ENCODE results near the gene MTR. TPM values are rescaled to one million over a fixed set of nuclear protein-coding genes. Genes with fewer than 3 reads are reported as not detected.
"Not testable (repeated sequence)": the region's sequence is repeated elsewhere in the genome, so short reads cannot be mapped to it uniquely, and the experiment has no call there.

The MTR gene
- total and polyA plus RNA-seq, 4 donors, result 4.4 to 49.3 (median 21.6) TPM

DNA sequence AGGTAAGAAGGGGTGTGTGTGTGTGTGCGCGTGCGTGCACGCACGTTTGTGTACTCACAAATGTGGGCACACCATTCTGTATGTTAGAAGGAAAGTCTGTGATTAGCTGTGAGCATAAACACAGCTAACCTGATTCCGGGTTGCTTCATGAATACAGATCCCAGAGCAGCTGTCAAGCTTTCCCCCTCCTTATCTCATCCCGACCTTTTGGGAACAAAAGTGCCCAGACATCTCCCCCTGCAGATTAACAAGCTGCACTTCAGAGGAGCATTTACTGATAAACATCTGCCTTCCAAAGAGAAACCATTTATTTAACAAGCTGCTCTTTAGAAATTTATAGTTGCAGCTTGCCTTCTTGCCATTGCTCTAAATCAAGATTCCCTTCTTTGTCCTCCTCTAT is 112.1 kb downstream of the MTR start:
- ATAC-seq (ENCODE audit: insufficient read depth, low FRiP score) (no peak), DNase-seq (no peak)
- TF ChIP-seq, protein P1, sequence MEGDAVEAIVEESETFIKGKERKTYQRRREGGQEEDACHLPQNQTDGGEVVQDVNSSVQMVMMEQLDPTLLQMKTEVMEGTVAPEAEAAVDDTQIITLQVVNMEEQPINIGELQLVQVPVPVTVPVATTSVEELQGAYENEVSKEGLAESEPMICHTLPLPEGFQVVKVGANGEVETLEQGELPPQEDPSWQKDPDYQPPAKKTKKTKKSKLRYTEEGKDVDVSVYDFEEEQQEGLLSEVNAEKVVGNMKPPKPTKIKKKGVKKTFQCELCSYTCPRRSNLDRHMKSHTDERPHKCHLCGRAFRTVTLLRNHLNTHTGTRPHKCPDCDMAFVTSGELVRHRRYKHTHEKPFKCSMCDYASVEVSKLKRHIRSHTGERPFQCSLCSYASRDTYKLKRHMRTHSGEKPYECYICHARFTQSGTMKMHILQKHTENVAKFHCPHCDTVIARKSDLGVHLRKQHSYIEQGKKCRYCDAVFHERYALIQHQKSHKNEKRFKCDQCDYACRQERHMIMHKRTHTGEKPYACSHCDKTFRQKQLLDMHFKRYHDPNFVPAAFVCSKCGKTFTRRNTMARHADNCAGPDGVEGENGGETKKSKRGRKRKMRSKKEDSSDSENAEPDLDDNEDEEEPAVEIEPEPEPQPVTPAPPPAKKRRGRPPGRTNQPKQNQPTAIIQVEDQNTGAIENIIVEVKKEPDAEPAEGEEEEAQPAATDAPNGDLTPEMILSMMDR (IDR thresholded peaks at IDR 0.05; ENCODE audit: control extremely low read depth, extremely low read depth), result no peak
- no peak overlapping the region for H3K4me3 ChIP-seq
- H3K27me3 ChIP-seq (ENCODE audit: control insufficient read depth in 3 of 3, insufficient read depth in 3 of 3, low read length in 2 of 3), result no peaks in the 10 kb centered on the region
- H3K4me1 ChIP-seq (ENCODE audit: control insufficient read depth in 5 of 5, insufficient read depth in 5 of 5, low read length in 5 of 5), result peaks cover 0 to 8% (median 0%) of the 10 kb centered on the region in 5 donors
- WGBS, 2 donors, result 66 to 71% methylated on average over 7 of the region's 7 CpGs
- peak overlapping the region in 1 of 2 donors; percentile 17 for H3K27ac ChIP-seq (ENCODE audit: low read depth in 1 of 2, low read length in 1 of 2)
- H3K9ac ChIP-seq (ENCODE audit: insufficient read depth in 1 of 2, low read length in 2 of 2), result no peak overlapping the region
- H3K9me3 ChIP-seq (ENCODE audit: control insufficient read depth in 4 of 4, insufficient read depth in 3 of 4, low read length in 3 of 4), result peaks cover 0 to 4% (median under 1%) of the 10 kb centered on the region in 4 donors
- no peaks in the 10 kb centered on the region for H3K36me3 ChIP-seq (ENCODE audit: control insufficient read depth in 4 of 4, insufficient read depth in 4 of 4, low read length in 4 of 4)

DNA sequence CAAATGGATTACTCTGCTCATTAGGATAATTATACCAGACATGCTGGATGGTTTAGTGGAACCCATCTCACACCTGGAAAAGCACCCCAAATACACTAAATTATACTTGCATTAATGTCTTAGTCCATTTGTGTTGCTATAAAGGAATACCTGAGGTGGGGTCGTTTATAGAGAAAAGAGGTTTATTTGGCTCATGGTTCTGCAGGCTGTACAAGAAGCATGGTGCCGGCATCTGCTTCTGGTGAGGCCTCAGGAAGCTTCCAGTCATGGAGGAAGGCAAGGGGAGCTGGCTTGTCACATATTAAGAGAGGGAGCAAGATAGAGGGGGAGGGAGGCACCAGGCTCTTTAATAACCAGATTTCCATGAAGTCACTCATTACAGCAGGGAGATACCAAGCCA is 113.6 kb downstream of the MTR start:
- H3K4me3 ChIP-seq, result no peak overlapping the region
- DNase-seq (no peak), ATAC-seq (ENCODE audit: insufficient read depth, low FRiP score) (no peak)
- 94 to 97% methylated on average over 2 of the region's 2 CpGs for WGBS, 2 donors
- no peak overlapping the region for H3K9ac ChIP-seq (ENCODE audit: insufficient read depth in 1 of 2, low read length in 2 of 2)
- no peaks in the 10 kb centered on the region for H3K27me3 ChIP-seq (ENCODE audit: control insufficient read depth in 3 of 3, insufficient read depth in 3 of 3, low read length in 2 of 3)
- H3K9me3 ChIP-seq (ENCODE audit: control insufficient read depth in 4 of 4, insufficient read depth in 3 of 4, low read length in 3 of 4), result peaks cover 0 to 4% (median under 1%) of the 10 kb centered on the region in 4 donors
- H3K27ac ChIP-seq (ENCODE audit: low read depth in 1 of 2, low read length in 1 of 2), result no peak overlapping the region
- TF ChIP-seq, protein P1 (IDR thresholded peaks at IDR 0.05; ENCODE audit: control extremely low read depth, extremely low read depth), result no peak
- no peaks in the 10 kb centered on the region for H3K36me3 ChIP-seq (ENCODE audit: control insufficient read depth in 4 of 4, insufficient read depth in 4 of 4, low read length in 4 of 4)
- H3K4me1 ChIP-seq (ENCODE audit: control insufficient read depth in 5 of 5, insufficient read depth in 5 of 5, low read length in 5 of 5), result peaks cover 0 to 9% (median 0%) of the 10 kb centered on the region in 5 donors

DNA sequence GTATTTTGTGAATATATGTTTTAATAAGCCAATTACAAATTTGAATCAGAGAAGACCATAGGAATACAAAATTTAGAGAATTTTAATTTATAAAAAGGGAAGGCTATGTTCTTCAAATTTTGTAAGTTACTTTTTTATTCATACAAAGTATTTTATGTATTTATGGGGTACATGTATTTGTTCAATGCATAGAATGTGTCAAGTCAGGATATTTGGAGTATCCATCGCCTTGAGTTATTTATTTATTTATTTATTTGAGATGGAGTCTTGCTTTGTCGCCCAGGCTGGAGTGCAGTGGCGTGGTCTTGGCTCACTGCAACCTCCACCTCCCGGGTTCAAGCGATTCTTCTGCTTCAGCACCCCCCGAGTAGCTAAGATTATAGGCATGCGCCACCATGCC is 116.0 kb downstream of the MTR start:
- not testable (repeated sequence) for H3K4me3 ChIP-seq

DNA sequence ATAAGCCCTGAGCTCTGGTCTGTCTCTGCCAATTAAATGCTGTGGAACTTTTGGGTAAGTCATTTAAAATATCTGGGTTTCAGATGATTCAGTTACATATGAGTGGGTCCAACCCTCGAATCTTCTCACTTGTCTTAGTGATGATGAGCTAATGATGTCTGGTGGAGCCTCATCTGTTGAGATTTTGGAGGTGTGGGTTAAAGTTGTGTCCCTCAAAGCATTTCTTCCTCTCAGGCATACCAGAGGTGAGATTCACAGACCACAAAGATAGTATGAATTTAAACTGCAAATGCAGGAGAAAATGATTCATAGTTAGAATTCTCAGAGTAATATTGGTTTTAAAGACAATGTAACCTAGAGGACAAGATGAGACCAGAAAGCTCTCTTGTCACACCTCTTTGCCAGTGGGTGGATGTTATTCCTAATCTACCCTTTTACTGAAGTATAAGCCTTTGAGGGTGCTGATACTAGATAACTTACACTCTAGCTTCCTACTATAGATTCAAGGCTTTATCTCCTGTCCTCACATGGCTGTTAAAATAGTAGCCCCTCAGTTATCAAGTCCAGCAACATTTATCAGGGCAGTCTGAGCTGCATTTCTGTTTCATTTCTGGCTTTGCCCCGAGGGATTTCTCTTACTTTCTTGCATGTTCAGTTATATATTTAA is 118.4 kb downstream of the MTR start:
- ATAC-seq (ENCODE audit: insufficient read depth, low FRiP score) (no peak), DNase-seq (no peak)
- Histone ChIP-seq H3K4me3 (no peak overlapping the region), H3K36me3 (ENCODE audit: control insufficient read depth in 4 of 4, insufficient read depth in 4 of 4, low read length in 4 of 4) (no peaks in the 10 kb centered on the region), H3K27me3 (ENCODE audit: control insufficient read depth in 3 of 3, insufficient read depth in 3 of 3, low read length in 2 of 3) (no peaks in the 10 kb centered on the region), H3K9me3 (ENCODE audit: control insufficient read depth in 4 of 4, insufficient read depth in 3 of 4, low read length in 3 of 4) (peaks cover 0 to 6% (median 2%) of the 10 kb centered on the region in 4 donors), H3K9ac (ENCODE audit: insufficient read depth in 1 of 2, low read length in 2 of 2) (no peak overlapping the region), H3K4me1 (ENCODE audit: control insufficient read depth in 5 of 5, insufficient read depth in 5 of 5, low read length in 5 of 5) (peaks cover 0 to 2% (median 0%) of the 10 kb centered on the region in 5 donors), H3K27ac (ENCODE audit: low read depth in 1 of 2, low read length in 1 of 2) (no peak overlapping the region)
- 76 to 79% methylated on average over 2 of the region's 2 CpGs for WGBS, 2 donors
- TF ChIP-seq, protein P1 (IDR thresholded peaks at IDR 0.05; ENCODE audit: control extremely low read depth, extremely low read depth), result no peak

More for the DNA sequence above, 116.0 kb downstream of the MTR start:
- H3K36me3 ChIP-seq (ENCODE audit: control insufficient read depth in 4 of 4, insufficient read depth in 4 of 4, low read length in 4 of 4); H3K27me3 ChIP-seq (ENCODE audit: control insufficient read depth in 3 of 3, insufficient read depth in 3 of 3, low read length in 2 of 3); ATAC-seq (ENCODE audit: insufficient read depth, low FRiP score); H3K9ac ChIP-seq (ENCODE audit: insufficient read depth in 1 of 2, low read length in 2 of 2); H3K4me1 ChIP-seq (ENCODE audit: control insufficient read depth in 5 of 5, insufficient read depth in 5 of 5, low read length in 5 of 5); DNase-seq; H3K27ac ChIP-seq (ENCODE audit: low read depth in 1 of 2, low read length in 1 of 2); H3K9me3 ChIP-seq (ENCODE audit: control insufficient read depth in 4 of 4, insufficient read depth in 3 of 4, low read length in 3 of 4): not testable (repeated sequence)
- WGBS, 2 donors, result 92 to 96% methylated on average over 7 of the region's 7 CpGs
